CD4-positive, alpha-beta T cell treated with Interleukin-12 subunit alpha and Interleukin-12 subunit beta, for 1 hour (primary cell): ENCODE data around the gene VSTM4.

Source experiments
- DNase-seq: peaks from one replicate; pipeline ENCODE4 v3.0.0-alpha.2; 2020

VSTM4 gene

GRCh38 chr10:49116509-49117375 lies 1.4 kb upstream of the VSTM4 start:
- no peak for DNase-seq

DNA sequence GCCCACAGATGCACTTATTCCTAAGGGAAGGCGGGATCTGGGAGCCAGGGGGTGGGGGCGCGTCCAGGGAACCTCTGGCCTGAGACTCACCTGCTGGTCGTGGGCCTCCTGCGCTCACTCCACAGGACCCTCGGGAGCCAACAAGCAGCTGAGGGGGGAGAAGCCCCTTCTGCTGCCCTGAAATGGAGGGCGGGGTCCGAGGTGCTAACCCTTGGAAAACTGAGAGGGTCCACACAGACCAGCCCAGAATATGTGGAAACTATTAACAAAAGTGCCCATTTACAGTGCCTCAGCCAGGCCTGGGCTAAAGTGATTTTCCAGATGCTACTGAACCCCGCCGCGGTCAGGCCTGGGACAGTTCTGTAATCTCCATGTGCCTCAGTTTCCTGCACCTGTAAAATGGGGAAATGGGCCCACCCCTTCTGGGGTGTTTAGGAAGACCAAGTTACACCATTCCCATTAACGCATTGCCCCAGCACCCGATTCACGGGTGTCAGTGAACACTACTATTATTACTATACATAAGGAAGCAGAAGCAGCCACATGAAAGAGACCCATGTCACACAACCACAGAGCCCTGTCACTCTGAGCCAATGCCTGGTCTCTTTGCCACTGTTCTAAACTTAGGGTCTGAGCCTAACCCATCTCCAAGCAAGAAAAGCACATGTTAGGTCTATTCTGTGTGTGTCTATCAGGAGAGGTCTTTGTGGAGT lies 630 bp upstream of the VSTM4 start:
- no peak for DNase-seq

DNA sequence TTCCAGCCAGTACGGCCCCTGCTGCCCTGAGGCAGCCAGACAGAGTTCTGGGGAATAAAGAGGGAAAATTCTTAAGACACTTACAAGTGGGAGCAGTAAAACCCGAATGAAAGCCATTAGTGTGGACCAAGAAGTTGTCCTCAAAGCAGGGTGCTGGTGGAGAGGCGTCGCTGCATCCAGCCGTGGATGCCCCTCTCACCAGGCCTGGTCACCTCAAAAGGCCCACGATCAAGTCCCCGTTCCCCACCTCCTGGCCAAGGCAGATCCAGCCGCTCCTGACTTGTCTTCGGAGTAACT lies 656 bp downstream of the VSTM4 start:
- no peak for DNase-seq

DNA sequence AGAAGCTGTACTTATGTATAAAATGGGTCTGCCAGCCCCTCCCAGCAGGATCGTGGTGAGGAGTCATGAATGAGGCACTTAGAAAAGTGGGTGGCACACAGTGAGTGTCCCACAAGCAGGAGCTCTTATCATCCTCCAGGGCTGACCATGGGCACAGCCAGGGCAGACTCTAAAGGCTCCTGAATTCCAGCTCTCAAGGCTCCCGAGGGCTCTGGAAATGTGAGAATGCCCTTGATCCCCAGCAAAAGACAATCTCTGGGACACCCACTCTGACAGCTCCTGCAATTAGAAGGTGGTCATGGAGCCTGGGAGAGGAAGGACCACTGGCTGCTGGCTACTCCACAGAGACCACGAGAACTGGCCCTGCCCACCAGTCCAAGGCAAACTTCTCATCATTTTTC lies 1.6 kb downstream of the VSTM4 start:
- no peak for DNase-seq

- DNase-seq, result no peak
These were observed 2.5 kb downstream of the VSTM4 start for GRCh38 chr10:49112851-49113250.

DNA sequence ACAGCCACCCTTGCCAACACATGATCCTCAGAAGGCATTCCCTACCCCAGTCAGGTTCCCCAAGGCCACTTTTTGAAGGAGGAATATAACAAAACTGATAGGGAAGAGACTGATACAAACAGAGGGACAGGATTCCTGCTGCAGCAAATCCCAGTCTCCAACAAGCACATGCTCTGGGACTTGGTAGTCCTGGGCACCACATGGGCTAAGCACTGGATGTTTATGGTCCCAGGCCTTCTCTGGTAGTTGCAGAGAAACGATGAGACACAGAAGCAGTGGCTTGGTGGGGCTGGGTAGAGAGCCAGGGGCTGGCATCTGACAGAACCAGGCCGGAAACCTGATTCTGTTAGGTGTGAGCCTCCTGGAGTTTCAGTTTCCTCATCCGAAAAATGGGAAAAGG lies 3.2 kb downstream of the VSTM4 start:
- no peak for DNase-seq

DNA sequence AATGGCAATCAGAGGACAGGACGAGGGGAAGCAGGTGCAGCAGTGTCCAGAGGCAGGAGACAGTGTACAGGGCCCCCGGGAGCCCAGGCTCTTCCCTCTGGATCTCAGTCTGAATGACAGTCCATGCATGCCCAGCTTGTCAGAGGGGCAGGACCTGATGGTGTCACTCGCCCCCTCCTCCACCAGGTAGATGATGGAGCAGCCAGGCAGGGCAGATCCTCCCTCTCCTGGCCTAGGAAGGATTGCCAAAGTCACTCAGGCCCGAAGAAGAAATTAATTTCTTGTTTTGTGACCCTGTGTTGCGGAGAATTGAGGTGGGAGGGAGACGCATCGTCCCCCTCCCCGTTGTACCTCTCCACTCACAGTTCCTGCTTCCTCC lies 4.0 kb downstream of the VSTM4 start:
- no peak for DNase-seq

GRCh38 chr10:49110684-49111319 lies 4.5 kb downstream of the VSTM4 start:
- DNase-seq, result no peak

DNA sequence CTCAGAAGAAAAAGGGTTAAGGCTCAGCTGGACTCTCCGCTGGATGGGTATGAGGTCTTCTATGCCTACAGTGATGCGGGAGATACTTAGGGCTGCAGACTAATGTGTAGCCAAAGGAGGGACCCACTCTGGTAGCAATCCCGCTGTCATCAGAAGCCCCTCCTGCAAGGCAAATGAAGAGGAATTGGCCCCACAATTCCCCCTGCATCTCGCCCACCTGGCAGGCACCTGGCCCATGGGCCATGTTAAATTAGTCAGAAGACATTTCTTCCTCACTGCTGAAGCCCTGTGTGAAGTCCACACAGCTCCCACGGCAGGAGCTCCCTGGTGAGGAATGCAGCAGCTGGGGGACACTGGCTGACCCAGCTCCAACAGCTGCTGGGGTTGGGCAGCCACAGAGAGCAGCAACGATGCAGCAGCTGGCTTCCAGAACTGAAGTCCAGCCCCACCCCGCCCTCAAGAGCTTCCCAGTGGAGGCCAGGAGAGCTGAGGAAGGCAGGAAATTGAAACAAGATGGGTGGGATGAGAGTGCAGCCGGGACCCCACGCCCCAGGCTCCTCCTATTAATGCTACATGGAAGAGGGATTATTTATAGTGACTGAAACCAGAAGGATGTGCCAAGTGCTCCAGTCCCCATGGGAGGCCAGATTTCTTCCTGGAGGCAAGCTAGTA lies 5.5 kb downstream of the VSTM4 start:
- no peak for DNase-seq

- no peak for DNase-seq
These were observed 6.7 kb downstream of the VSTM4 start for GRCh38 chr10:49108656-49109055.

- no peak for DNase-seq
These were observed 7.4 kb downstream of the VSTM4 start for GRCh38 chr10:49107887-49108267.

DNA sequence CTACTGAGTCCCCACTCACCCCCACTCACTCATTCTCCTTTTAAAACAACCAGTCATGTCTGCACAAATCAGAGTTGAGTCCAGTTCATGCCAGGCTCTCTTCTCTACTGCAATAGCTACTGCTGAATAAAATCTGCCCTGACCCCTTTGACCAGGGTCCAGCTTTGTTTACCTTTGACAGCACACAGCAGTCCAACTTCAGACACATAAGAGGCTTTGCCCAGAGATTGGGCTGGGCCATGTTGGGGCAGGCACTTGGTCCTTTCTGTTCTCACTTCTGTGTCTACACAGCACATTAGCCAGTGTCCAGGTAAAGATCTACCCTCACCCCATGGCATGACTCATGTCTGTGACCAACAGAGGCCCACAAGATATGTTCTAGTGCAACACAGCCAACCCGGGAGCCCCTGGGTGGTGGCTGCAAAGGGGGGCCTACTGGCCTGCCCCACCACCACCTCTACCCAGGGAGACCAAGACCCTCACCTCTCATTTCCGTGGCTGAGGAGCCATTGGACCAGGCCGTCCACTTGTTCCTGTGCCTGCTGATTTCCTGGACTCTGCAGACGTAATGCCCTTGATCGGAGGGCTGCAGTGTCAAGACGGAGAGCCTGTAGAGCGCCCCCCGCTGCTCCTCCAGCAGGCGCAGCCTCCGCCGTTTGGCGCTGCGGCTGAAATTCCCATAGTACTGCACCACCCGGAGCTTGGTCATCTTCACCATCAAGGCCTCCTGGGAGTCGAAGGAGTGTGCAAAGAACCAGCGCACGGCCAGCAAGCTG lies 8.0 kb downstream of the VSTM4 start:
- DNase-seq, result no peak

DNA sequence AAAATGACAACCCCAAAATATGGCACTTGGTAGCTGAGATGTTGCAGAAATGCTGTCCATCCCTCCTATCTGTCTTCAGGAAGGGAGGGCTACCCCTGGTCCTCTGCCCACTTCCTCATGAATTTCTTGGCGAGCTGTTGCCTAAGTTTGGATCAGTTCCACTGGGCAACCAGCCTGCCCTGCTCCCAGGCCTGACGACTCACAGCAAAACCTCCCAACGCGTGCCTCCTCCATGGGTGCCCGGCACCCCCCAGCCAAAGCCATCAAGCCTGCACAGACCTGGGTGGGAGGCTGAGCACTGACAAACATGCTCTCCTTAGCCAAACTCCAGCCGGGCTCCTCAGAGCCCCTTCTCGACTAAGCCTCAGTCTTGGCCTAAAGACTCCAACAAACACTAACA lies 8.9 kb downstream of the VSTM4 start:
- DNase-seq, result no peak

DNA sequence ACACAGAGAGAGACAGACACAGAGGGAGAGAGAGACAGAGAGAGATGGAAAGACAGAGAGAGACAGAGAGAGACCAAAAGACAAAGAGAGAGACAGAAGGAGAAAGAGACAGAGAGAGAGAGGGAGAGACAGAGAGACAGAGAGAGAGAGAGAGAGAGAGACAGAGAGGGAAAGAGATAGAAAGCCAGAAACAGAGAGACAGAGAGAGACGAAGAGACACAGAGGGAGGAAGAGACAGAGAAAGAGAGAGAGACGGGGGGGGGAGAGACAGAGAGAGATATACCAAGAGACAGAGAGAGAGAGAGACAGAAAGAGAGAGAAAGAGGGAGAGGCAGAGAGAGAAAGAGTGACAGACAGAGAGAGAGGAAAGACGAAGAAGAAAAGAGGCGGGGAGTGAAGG lies 10.2 kb downstream of the VSTM4 start:
- no peak for DNase-seq

DNA sequence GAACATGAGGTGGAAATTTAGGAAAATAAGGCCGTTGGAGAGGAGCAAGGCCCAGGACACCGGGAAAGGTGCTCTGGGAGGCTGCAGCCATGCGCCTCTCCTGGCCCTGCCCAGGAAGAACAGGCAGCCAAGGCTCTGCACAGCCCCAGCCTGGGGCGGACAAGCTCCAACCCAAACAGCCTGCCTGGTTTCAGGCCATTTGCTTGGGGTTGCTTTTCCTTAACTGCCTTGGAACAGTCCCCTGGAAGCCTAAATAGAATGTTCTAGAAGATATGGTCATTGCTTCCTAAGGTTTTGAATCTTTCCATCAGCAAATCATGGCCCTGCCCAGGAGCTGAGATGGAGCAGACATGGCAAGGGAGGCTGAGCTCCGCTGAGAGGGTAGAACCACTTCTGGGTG lies 11.0 kb downstream of the VSTM4 start:
- no peak for DNase-seq

- DNase-seq, result no peak
These were observed 11.6 kb downstream of the VSTM4 start for GRCh38 chr10:49103761-49104160.

- no peak for DNase-seq
These were observed 16.3 kb downstream of the VSTM4 start for GRCh38 chr10:49099046-49099445.

DNA sequence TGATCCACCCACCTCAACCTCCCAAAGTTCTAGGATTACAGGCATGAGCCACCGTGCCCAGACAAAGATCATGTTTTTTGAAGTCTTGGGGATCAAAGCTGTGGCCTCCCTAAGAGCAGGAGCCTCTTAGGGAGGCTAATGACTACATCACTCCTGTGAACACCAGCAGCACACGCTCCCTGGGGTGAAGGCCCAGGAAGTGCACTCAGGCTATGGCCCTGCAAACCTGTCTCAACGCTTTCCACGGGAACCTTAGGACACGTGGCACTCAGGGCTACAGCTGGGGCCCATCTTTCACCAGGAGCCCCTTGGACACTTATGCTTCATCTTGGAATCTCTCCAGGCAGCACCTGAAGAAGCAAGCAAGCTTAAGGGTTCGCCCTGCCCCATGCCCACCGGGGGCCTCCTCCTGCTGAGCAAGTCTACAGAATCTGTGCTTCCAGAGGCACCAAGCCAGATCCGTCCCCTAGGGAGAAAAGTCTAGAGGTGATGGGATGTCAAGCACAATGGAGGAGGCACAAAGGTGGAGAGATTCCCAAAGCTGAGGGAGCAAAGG lies 18.4 kb downstream of the VSTM4 start:
- no peak for DNase-seq

DNA sequence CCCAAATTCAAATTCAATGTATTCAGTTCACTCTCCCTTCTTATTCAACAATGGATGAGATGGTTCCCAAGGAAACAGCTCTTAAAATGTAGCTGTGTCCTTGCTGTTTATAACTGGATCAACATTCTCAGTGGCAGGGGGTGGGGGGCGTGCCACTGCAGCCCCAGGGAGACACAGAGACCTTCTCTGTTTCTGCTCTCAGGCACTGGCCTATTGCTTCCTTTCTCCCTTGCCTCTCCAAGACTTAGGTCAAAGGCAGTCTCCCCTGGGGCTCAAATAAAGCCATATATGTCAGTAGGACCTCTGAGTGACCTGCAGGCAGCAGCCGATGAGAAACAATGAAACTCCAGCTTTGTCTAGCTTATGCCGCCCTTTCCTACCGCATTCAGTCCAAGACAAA lies 20.7 kb downstream of the VSTM4 start:
- DNase-seq, result no peak

GRCh38 chr10:49093922-49094321 lies 21.4 kb downstream of the VSTM4 start:
- DNase-seq, result no peak

DNA sequence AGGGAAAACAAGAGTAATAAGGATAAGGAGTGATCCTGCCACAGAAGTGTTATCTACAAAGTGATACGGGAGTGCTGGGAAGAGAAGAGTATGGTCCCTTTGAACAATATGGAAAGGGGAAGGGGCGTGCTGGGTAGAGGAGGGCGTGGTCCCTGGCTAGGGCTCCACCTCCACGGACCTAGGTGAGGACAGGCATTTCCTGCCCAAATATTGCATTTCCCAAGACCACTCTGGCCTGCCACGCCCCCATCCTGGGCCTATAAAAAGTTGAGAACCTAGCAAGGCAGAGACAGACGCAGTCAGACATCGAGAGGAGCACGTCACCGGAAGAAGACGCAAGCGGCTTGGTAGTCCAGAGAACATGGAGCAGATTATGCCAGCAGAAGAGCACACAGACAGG lies 22.8 kb downstream of the VSTM4 start:
- DNase-seq, result no peak

GRCh38 chr10:49091450-49092210 lies 23.7 kb downstream of the VSTM4 start:
- no peak for DNase-seq
